HG02852 (cell line): ENCODE data around the gene ABCA3.
A peak's percentile ranks its signal among the peaks of the same experiment; 100 is the strongest.
"Not testable (repeated sequence)": the region's sequence is repeated elsewhere in the genome, so short reads cannot be mapped to it uniquely, and the experiment has no call there.

ENCODE experiments used
- ATAC-seq: cut with Tn5 transposase; IDR thresholded peaks from one replicate; pipeline ENCODE4 v1.9.1; 2021; ENCODE audit warnings: mild to moderate bottlenecking, moderate library complexity; ENCODE audit not compliant: unreplicated experiment

The ABCA3 gene

GRCh38 chr16:2282262-2282661 lies 58.3 kb downstream of the ABCA3 start:
- no peak for ATAC-seq

GRCh38 chr16:2280981-2281542 lies 59.5 kb downstream of the ABCA3 start:
- no peak for ATAC-seq

GRCh38 chr16:2280461-2280860 lies 60.1 kb downstream of the ABCA3 start:
- ATAC-seq, result no peak

DNA sequence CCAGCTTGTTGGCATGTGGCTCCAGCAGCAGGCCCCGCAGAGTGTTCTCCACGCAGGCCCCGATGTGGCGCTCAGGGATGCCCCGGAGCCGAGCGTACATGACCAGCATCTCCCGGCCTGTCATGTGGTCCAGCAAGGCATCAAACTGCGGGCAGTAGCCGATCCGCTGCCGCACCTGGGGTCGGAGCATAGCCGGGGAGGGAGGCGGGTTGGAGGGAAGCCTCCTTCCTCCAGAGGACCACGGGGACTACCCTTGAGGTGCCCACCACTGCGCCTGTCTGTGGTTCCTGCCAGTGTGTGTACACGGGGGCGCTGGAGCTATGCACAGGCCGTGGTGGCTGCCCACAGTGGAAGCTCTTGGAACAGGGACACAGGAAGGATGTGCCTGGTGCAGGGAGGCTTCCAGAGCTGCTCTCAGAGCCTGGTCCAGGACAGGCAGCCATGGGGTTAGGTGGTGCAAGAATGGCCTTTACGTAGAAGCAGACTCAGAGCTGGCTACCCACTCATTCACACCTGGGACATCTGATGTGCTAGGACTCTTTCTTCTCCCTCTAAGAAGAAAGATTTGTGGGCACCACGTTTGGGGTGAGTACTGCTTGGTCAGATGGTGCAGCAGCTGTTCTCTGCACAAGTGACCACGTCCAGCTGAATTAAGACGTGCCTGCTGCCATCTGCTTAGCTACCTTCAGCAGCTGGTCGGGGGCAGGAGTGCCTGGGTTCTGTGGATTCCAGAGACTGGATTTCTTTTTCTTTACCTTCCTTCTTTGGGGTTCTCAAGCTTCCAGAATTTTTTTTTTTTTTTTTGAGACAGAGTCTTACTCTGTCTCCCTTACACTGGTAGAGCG lies 61.4 kb downstream of the ABCA3 start:
- ATAC-seq, result no peak

- no peak for ATAC-seq
Observed at GRCh38 chr16:2278272-2278608, 62.3 kb downstream of the ABCA3 start.

GRCh38 chr16:2277466-2278271 lies 62.9 kb downstream of the ABCA3 start:
- ATAC-seq, result no peak

DNA sequence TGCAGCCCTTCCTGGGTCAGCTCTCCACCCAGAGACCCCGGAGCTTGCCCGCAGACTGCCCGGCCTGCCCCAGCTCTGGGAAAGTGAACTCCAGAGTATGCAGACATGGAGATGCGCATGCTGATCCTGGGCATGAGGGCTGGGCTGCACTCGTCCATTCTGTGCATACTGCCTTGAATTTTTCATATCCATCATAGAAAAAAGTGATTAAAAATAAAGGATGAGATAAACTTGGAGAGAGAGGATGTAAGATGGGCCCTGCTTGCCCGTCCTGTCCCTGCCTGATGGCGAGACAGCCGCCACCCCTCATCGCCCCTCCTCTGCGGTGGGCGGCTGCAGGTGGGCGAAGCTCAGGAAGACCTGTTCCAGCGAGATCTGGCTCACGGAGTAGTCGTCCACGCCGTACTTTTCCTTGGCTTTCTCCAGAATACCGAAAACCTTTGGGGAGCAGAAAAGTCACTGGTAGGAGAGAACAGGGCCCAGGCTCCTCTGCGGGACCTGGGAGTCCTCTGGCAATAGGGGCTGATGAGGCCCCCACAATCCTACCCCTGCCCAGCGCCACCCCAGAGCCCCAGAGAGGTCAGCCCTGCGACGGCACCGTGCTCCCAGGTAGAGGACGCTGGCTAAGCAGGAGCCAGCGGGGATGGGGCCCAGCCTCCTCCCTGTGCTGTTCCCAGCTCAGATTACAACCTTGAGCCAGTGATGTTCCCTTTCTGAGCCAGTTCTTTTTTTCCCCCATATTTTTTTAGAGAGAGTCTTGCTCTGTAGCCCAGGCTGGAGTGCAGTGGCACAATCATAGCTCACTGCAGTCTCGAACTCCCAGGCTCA lies 63.9 kb downstream of the ABCA3 start:
- ATAC-seq, result no peak

DNA sequence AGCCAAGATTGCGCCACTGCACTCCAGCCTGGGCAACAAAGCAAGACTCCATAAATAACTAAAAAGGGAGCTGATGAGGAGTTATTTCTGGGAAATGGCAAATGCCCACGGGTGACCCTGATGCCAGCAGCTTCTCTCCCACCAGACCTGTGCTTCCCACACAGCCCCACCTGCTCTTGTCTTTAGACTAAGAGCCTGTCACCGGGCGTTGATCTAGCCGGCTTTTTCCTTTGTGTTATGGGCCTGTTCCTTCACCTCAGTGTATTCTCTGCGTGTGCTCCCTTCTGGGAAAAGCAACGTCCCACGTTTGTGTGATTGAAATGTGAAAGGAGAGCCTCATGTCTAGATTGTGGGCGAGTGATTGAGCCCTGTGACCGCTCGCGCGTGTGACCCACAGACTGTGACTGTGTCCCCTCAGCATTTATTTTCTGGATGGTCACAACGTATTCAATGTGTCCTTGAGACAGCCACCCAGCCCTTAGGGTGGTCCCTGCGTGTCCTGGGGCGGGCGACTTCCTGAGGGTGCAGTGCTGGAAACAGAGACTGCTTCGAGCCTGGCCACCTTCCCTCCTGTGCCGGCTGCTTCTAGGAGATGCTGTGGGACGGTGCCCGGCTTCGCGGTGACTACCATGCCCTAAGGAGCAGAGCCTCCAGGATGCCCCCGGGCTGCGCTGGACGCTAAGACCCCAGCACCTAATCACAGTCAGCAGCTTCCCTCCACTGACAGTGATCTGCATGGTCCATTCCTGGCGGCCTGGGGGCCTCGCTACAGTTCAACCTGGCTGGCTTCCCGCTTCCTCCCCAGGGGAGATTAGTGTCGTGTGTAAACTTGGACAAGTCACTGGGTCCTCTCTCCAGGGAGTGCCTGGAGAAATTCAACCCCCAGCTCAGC lies 64.8 kb downstream of the ABCA3 start:
- no peak for ATAC-seq

- ATAC-seq, result no peak
Observed at GRCh38 chr16:2273931-2274330, 66.6 kb downstream of the ABCA3 start.

- ATAC-seq, result no peak
Observed at GRCh38 chr16:2273484-2273883, 67.0 kb downstream of the ABCA3 start.

GRCh38 chr16:2271848-2272461 lies 68.6 kb downstream of the ABCA3 start:
- no peak for ATAC-seq

- no peak for ATAC-seq
Observed at GRCh38 chr16:2270588-2271470, 69.7 kb downstream of the ABCA3 start.

DNA sequence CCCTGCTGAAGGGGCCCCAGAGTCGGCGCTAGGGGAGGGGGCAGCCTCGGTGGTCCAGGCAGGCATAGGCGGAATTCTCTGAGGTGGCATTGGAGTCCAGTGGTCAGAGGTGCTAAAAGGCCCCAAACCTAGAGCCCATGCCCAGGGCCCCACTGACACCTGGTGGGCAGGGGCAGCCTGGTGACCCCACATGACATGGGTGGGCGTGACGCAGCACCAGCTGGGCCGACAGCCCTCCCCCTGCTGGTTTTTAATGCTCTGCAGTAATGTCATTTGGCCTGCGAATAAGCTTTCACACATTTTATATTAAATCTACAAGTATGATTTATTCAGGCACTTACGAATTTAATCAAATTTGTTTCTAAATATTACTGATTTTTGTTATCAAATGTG lies 70.5 kb downstream of the ABCA3 start:
- ATAC-seq, result no peak

DNA sequence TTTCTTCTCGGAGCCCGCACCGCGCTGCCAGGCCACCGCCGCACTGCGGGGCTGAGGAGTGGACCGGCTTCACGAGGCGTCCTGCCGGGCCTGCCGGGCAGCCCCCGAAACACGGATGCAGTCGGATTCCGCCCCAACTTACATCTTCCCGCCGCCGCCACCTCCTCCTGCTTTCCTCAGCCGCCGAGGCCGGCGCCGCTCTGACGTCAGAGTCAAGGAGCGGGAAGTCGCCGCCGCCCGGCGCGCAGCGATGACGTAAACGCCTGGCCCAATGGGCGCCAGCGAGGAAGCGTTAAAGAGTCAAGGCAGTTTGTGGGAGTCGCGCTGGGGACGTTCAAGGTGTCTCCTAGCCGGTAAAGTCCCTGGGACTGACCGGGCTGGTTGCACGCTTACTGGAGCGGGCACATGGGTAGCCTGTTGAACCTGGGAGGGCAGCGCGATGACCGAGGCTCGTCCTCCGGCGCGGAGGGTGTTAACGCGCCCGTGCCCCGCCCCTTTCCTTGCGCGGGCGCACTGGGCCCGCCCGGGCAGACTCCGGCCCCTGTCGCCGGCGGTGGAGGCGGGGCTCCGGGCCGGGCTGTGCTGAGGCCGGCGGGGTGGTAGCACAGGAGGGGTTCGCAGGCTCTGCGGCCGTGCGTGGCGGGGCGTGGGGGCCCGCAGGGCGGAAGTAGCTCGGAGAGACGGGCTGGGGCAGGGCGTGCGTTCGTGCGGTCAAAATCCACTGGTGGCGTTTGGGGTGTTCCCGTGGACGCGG lies 72.4 kb downstream of the ABCA3 start, which contains the start of gene RNPS1:
Gene RNPS1 (minus strand): TSS at position 214 of the 754 bp plus-strand sequence. CDS start 3,483 bp downstream, outside the sequence.
- peak; percentile 77 for ATAC-seq

- ATAC-seq, result peak; percentile 53
Observed at GRCh38 chr16:2267505-2267912, 73.0 kb downstream of the ABCA3 start.

GRCh38 chr16:2266887-2267286 lies 73.6 kb downstream of the ABCA3 start:
- ATAC-seq, result not testable (repeated sequence)

DNA sequence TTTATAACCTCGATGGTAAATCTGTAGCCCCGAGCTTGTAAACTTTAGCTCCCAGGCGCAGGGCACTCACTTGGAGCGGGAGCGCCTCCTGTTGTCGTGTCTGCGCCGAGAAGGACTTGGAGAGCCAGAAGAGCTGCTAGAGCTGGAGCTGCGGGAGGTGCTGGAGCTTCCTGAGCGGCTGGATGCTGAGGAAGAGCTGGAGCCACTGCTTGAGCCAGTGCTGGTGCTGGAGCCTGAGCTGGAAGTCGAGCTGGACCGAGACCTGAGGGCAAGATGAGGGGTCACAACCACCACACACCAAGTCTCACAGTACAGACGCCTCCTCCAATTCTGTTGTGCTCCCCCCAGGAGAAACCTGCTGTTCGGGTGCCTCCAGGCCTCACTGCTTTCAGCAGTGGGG lies 77.5 kb downstream of the ABCA3 start:
- ATAC-seq, result not testable (repeated sequence)

DNA sequence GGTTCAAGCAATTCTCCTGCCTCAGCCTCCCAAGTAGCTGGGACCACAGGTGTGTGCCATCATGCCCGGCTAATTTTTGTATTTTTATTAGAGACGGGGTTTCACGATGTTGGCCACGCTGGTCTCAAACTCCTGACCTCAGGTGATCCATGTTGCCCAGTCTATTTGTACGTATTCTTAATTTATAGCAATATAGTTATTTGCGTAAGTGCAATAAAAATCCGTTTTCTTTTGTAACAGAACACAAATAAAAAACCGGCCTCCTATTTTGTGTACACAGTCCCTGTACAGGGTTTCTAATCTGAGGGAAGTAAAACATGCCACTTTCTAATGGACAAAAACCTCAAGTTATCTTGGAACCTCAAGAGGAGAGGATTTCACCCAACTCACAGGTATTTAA lies 80.3 kb downstream of the ABCA3 start:
- no peak for ATAC-seq
